ACC112 (cell line): Measurements from ENCODE around the gene RFNG.

Experiments
- H2AFZ ChIP-seq: fragments of 200-600 bp; sonication (generic); one replicate; pipeline ENCODE4 v1.6.0; 2017; ENCODE audit warnings: antibody characterized with exemption, low read length; ENCODE audit not compliant: unreplicated experiment
- H3K27ac ChIP-seq: fragments of 200-600 bp; sonication (generic); 2 replicates; pipeline ENCODE4 v1.5.1; 2014; ENCODE audit warnings: low read depth, mild to moderate bottlenecking, antibody characterized with exemption, low read length, moderate library complexity
- H3K27me3 ChIP-seq: fragments of 200-600 bp; sonication (generic); 2 replicates; pipeline ENCODE4 v1.6.1; 2014; ENCODE audit warnings: mild to moderate bottlenecking, antibody characterized with exemption, low read length, moderate library complexity, mixed read lengths; ENCODE audit not compliant: insufficient read depth
- H3K36me3 ChIP-seq: fragments of 200-600 bp; sonication (generic); 2 replicates; pipeline ENCODE4 v1.6.1; 2016; ENCODE audit warnings: mild to moderate bottlenecking, antibody characterized with exemption, low read length, moderate library complexity, mixed read lengths; ENCODE audit not compliant: insufficient read depth
- H3K4me1 ChIP-seq: fragments of 200-600 bp; sonication (generic); one replicate; pipeline ENCODE4 v1.6.1; 2016; ENCODE audit warnings: low read length, mixed read lengths; ENCODE audit not compliant: insufficient read depth, unreplicated experiment, control insufficient read depth
- H3K4me3 ChIP-seq: fragments of 200-600 bp; sonication (generic); 2 replicates; pipeline ENCODE4 v1.5.1; 2014; ENCODE audit warnings: mild to moderate bottlenecking, low read depth, low read length
- H3K79me2 ChIP-seq: fragments of 200-600 bp; sonication (generic); one replicate; pipeline ENCODE4 v1.6.0; 2016; ENCODE audit warnings: low read length; ENCODE audit not compliant: control insufficient read depth, unreplicated experiment, insufficient read depth

RFNG gene

DNA sequence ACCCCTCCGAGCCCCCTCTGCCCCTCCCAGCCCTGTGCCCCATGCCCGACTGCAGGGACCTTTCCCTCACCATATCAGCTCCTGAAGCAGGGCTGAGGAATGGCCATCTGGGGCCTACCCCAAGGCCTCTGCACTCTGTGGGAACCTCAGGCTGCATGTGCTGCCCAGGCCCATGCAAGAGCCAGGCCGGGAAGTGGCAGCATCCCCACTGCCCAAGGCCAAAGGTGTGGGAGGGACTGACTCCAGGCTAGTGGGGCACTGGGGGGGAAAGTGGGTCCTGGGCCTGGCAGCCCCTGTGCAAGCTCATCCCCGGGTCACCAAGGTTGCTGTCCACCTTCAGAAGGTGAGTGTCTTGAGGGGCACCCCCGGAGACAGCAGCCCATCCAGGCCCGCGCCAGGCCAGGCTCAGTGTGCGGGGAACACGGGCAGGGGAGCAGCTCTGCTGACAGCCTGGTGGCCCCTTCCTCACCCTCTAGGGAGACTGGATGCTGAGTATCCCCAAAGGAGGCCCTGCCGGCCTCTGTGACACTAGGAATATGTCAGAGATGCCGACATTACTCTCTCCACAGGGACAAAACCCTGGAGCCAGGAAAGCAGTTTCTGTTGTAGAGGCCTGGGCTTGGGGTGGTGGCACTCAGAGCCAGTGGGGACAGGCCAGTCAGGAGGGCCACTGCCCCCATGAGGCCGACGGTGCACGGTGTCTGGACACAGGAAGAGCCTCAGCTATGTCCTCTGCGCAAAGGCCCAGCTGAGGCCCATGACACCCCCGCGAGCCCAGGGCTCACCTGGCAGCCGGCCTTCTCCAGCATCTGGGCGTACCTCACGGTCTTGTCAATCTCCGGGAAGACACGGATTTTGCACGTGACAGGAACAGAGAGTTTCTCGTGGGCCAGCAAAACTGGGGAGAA lies 10.7 kb upstream of the RFNG start:
- Histone ChIP-seq H3K4me1 (peaks cover 11% of the 10 kb centered on the region), H3K4me3 (no peak overlapping the region), H3K79me2 (peaks cover 22% of the 10 kb centered on the region), H3K27ac (no peak overlapping the region), H3K36me3 (no peaks in the 10 kb centered on the region), H3K27me3 (no peaks in the 10 kb centered on the region), H2AFZ (no peak overlapping the region)

DNA sequence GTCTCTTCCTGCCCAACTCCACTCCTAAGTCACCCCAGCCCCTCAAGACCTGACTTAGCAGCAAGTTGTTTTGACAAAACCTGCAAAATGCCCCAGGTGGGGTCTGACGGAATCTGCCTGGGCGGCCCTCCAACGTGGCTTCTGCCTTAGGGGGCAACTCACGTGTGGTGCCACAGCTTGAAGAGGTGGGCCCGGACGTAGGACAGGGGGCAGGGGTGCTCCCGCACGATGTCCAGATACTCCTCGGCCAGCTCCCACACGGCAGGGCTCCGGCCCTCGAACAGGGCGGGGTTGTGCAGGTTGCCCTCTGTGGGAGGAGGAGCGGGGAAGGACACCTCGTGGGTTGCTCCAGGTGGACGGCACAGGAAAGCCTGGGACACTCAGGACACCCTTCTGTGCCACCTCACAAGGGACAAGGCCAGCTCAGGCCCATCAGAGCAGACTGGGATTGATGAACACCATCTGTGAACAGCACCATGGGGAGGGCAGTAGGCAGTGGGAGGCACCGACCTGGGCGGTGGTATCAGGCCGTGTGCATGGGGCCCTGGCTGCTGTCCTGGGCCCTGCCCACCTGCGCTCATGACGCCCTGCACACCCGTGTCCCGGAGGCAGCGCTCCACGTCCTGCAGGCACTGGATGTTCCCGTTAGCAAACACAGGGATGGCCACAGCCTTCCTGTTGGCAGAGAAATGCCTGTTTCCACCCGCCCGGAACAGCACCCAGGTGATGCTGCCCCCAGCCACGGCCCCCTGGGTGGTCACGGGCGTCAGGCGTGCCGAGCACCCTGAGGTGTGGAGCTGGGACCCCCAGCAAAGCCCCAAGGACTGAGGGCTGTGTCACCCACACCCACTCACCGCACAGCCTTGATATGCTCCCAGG lies 9.7 kb upstream of the RFNG start:
- H3K4me1 ChIP-seq: peaks cover 10% of the 10 kb centered on the region
- H3K4me3 ChIP-seq: no peak overlapping the region
- H3K27ac ChIP-seq: no peak overlapping the region
- H3K27me3 ChIP-seq: no peaks in the 10 kb centered on the region
- peaks cover 22% of the 10 kb centered on the region for H3K79me2 ChIP-seq
- peaks cover 2% of the 10 kb centered on the region; the same call in 1 of the 2 replicates for H3K36me3 ChIP-seq
- no peak overlapping the region for H2AFZ ChIP-seq

DNA sequence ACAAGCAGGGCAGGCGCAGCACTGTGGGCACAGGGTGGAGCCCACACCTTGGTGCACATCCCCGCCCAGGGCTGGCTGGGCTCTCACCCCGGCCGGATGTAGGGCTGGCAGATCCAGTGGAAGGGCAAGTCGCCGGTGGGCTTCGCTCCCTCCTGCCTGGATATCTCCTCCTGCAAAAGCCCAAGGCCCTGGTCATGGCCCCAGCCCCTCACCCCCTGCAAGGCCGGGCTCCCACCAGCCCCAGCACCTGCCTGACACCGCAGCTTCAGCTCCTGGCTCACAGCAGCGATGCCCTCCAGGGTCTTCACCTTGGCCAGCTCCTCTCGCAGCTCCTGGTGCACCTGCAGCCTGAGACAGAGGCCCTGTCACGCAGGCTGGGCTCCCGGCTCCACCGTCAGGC lies 9.0 kb upstream of the RFNG start:
- Histone ChIP-seq H3K79me2 (peaks cover 16% of the 10 kb centered on the region), H3K27ac (no peak overlapping the region), H3K36me3 (peaks cover 4% of the 10 kb centered on the region; the same call in 1 of the 2 replicates), H3K4me1 (peaks cover 6% of the 10 kb centered on the region), H3K27me3 (no peaks in the 10 kb centered on the region), H3K4me3 (no peak overlapping the region), H2AFZ (no peak overlapping the region)

DNA sequence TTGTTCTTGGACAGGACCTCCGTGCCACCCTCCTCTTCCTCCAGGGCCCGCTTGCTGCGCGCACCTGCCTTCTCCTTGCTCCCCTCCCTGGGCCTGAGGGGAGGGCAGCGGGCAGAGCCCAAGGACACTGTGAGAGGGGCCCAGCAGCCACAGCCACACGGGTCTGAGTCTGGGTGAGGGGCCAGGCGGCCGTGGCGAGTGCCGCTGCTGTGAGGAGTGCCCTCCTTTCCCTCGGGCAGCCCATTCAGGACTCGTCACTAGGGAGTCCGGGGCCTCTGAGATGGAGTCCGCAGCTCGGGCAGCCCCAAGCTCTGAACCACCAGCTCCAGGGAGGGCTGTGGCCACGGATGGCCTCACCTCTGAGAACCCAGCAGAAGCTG lies 8.4 kb upstream of the RFNG start:
- H3K4me3 ChIP-seq: no peak overlapping the region
- no peak overlapping the region for H3K27ac ChIP-seq
- H3K79me2 ChIP-seq: peaks cover 13% of the 10 kb centered on the region
- no peak overlapping the region for H2AFZ ChIP-seq
- H3K4me1 ChIP-seq: peaks cover 6% of the 10 kb centered on the region
- H3K36me3 ChIP-seq: peaks cover 4% of the 10 kb centered on the region; the same call in 1 of the 2 replicates
- H3K27me3 ChIP-seq: no peaks in the 10 kb centered on the region

DNA sequence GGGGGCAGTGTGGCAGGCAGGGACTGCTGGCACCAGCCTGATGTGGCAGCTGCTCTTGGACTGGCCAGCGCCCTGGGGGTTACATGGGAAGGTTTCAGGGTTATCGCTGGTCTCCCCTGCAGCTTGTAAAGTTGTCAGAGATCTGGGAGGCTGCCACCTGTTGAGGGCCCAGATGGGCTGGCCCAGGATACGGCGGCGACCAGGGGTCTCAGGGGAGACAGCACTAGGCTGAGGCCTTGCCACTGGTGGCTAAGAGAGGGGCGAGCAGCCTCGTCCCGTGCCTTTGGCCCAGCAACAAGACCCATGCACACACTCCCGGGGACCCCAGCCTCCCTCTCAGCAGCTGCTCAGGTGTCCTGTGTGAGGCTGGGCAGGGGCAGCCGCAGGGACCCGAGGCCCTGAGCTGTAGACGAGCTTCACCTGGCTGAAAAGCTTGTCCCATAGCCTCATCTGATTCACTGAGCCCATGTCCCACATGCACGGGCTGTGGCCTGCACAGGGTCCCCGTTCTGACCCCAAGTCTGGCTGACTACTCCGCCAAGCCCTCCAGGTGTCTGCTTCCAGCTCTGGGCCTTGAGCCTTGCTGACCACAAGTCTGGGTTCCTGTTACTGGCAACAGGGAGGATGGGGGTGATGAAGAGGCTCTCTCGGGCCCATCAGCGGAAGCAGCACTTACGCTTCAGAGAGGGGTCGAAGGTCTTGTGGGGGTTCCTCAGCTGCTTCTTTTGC lies 7.8 kb upstream of the RFNG start:
- no peak overlapping the region for H2AFZ ChIP-seq
- H3K27me3 ChIP-seq: no peaks in the 10 kb centered on the region
- H3K27ac ChIP-seq: no peak overlapping the region
- peaks cover 4% of the 10 kb centered on the region; the same call in 1 of the 2 replicates for H3K36me3 ChIP-seq
- H3K4me3 ChIP-seq: no peak overlapping the region
- H3K4me1 ChIP-seq: peaks cover 3% of the 10 kb centered on the region
- peaks cover 8% of the 10 kb centered on the region for H3K79me2 ChIP-seq

DNA sequence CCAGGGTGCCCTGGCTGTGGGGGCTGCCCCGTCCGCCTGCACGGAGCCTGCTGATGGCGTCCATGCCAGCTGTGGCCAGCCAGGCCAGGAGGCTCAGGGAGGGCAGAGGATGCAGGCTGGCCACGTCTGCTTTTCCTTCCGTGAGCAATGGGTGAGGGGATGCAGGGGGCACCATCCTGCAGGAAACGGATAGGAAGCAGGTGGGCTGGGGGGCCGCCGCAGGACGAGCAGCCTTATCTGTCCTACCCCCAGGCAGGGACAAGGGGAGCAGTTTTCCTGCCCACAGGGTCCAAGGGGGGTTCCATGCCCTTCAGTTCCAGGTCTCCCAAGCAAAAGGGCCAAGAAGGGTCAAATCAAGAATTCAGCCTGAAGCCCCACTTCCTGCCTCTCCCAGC lies 7.2 kb upstream of the RFNG start:
- Histone ChIP-seq H3K27me3 (no peaks in the 10 kb centered on the region), H3K79me2 (peaks cover 3% of the 10 kb centered on the region), H2AFZ (no peak overlapping the region), H3K4me3 (no peak overlapping the region), H3K36me3 (peaks cover 4% of the 10 kb centered on the region; the same call in 1 of the 2 replicates), H3K4me1 (no peaks in the 10 kb centered on the region), H3K27ac (no peak overlapping the region)

DNA sequence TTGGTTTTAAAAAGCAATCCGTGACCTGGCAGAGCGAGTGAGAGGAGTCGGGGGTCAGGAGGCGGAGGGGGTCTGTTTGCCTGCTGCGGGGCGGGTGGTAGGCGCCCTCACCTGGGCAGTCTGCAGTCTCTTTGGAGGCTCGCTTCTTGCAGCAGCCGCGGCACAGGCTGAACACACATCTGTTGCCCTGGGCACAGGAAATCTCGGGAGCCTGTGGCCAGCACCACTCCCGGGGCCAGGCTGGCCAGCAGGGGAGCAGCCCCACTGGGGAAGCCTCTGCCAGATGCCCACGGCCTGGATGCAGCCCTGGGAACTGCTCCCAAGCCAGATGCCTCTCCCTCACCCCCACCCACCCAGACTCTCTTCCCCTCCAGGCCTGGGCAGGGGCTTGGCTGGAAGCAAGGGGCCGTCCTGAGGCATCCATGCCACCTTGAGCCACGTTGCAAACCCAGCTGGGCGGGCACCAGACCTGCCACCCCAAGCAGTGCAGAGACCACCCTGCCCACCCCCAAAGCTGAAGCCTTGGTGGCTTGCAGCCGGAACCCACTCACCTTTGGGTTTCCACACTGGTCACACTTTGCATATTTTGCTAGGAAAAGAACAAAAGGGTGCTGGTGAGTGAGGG lies 6.7 kb upstream of the RFNG start:
- H3K4me3 ChIP-seq: no peak overlapping the region
- peaks cover 5% of the 10 kb centered on the region for H3K79me2 ChIP-seq
- H3K27ac ChIP-seq: no peak overlapping the region
- peaks cover 4% of the 10 kb centered on the region; the same call in 1 of the 2 replicates for H3K36me3 ChIP-seq
- no peaks in the 10 kb centered on the region for H3K27me3 ChIP-seq
- no peak overlapping the region for H2AFZ ChIP-seq
- peaks cover under 1% of the 10 kb centered on the region for H3K4me1 ChIP-seq

DNA sequence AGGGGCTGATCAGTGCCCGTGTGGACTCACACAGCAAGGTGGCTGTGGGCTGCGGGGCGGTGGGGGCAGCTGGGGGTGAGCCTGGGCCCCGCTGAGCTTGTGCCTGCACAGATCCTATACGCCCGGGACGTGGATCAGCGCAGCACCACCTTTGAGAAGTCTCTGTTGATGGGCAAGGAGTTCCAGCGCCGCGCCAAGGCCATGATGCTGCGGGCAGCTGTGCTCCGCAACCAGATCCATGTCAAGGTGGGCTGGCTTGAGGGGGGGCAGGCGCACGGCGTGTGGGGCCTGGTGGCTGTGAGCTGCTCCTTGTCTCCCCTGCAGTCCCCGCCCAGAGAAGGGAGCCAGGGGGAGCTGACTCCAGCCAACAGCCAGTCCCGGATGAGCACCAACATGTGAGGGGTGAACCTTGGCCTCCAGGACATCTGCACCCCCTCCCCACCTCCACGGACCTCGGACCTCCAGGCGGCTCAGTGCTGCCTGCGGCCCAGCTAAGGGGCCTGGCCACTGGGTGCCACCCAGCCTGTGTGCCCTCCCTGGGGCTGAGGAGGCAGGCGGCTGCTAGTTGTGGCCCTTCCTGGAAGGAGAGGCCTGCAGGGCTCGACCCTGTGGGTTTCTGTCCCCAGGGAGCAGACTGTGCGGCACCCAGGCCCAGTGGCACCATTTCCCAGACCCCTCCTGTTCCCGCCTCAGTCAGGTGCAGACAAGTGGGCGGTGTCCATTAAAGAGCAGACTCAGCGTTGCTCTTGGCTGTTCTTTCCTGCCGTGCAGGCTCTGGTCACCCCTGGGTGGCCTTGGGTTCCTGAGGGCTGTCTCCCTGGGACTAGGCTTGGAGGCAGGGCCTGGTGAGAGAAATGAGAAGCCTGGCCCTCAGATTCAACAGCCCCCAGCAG lies 5.4 kb upstream of the RFNG start:
- H3K27ac ChIP-seq: no peak overlapping the region
- H3K36me3 ChIP-seq: peaks cover 4% of the 10 kb centered on the region; the same call in 1 of the 2 replicates
- peaks cover 6% of the 10 kb centered on the region for H3K4me1 ChIP-seq
- no peak overlapping the region for H2AFZ ChIP-seq
- H3K27me3 ChIP-seq: no peaks in the 10 kb centered on the region
- peaks cover 19% of the 10 kb centered on the region for H3K79me2 ChIP-seq
- H3K4me3 ChIP-seq: no peak overlapping the region

DNA sequence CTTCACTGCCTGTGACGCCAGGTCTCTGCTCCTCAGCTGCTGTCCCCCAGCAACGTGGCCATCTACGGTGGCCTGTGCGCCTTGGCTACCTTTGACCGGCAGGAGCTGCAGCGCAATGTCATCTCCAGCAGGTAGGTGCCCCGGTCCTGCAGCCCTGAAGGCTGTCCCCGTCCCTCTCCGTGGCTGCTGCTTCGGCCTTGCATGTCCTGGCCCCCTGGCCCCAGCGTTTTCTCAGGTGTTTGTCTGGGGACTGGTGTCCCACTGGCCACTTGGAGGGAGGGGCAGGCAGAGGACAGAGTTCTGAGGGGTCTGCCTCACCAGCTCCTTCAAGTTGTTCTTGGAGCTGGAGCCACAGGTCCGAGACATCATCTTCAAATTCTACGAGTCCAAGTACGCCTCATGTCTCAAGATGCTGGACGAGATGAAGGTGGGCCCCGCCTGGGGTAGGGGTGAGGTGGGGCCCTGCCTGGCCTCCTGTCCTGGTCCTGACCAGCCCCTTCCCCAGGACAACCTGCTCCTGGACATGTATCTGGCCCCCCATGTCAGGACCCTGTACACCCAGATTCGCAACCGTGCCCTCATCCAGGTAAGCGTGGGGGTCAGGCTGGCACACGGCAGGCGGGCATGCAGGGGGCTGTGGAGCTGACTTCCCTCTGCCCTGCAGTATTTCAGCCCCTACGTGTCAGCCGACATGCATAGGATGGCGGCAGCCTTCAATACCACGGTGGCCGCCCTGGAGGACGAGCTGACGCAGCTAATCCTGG lies 4.5 kb upstream of the RFNG start:
- Histone ChIP-seq H3K4me3 (no peak overlapping the region), H2AFZ (no peak overlapping the region), H3K27me3 (no peaks in the 10 kb centered on the region), H3K4me1 (peaks cover 6% of the 10 kb centered on the region), H3K27ac (no peak overlapping the region), H3K36me3 (peaks cover 4% of the 10 kb centered on the region; the same call in 1 of the 2 replicates), H3K79me2 (peaks cover 21% of the 10 kb centered on the region)
